GM12878 (cell line): ENCODE data around the gene ARL4D. TPM values are rescaled to one million over a fixed set of nuclear protein-coding genes. Genes with fewer than 3 reads are reported as not detected.

Source experiments
- CBFB ChIP-seq: IDR thresholded peaks from 2 replicates; pipeline ENCODE4 v1.6.1; 2016; ENCODE audit warnings: antibody characterized with exemption, low read depth
- CHD4 ChIP-seq: fragments of 200-600 bp; sonication (generic); IDR thresholded peaks from 2 replicates; pipeline ENCODE4 v1.6.1; 2016; ENCODE audit warnings: mild to moderate bottlenecking
- CUX1 ChIP-seq: IDR thresholded peaks from 2 replicates; pipeline ENCODE4 v1.6.1; 2012; ENCODE audit warnings: improper control_type of control experiment, low read depth, low read length; ENCODE audit not compliant: insufficient replicate concordance
- EED ChIP-seq: sonication (generic); IDR thresholded peaks from 2 replicates; pipeline ENCODE4 v1.6.1; 2016; ENCODE audit warnings: antibody characterized with exemption, low read depth
- EP300 ChIP-seq, 2 experiments: fragments of 150-350 bp in 1 of 2; IDR thresholded peaks; 2 replicates each; pipeline ENCODE4 v1.6.1; 2011 to 2012; ENCODE audit warnings: low read depth in 2 of 2, low read length in 2 of 2, borderline replicate concordance in 1 of 2, improper control_type of control experiment in 1 of 2, inconsistent platforms in 1 of 2; ENCODE audit not compliant: control insufficient read depth in 1 of 2
- NFYA ChIP-seq: IDR thresholded peaks from 2 replicates; pipeline ENCODE4 v1.6.1; 2011; ENCODE audit warnings: low read depth, mild to moderate bottlenecking, low read length, improper control_type of control experiment, borderline replicate concordance
- POLR2A ChIP-seq: IDR thresholded peaks from 2 replicates; pipeline ENCODE4 v1.6.1; 2011; ENCODE audit warnings: low read depth, mild to moderate bottlenecking, low read length
- POLR2AphosphoS2 ChIP-seq: IDR thresholded peaks from 2 replicates; pipeline ENCODE4 v1.6.1; 2011; ENCODE audit warnings: low read depth, mild to moderate bottlenecking, low read length, improper control_type of control experiment, moderate library complexity
- POLR2AphosphoS5 ChIP-seq: IDR thresholded peaks from 2 replicates; pipeline ENCODE4 v1.6.1; 2011; ENCODE audit warnings: mild to moderate bottlenecking, low read length, inconsistent platforms
- SMAD5 ChIP-seq: IDR thresholded peaks from 2 replicates; pipeline ENCODE4 v1.6.1; 2016; ENCODE audit warnings: antibody characterized with exemption, low read depth
- ZNF384 ChIP-seq: IDR thresholded peaks from 2 replicates; pipeline ENCODE4 v1.6.1; 2012; ENCODE audit warnings: low read depth, mild to moderate bottlenecking, low read length, improper control_type of control experiment, borderline replicate concordance
- ZNF592 ChIP-seq: fragments of 450-650 bp; IDR thresholded peaks from 2 replicates; pipeline ENCODE4 v1.6.1; 2017; ENCODE audit warnings: mild to moderate bottlenecking, moderate library complexity
- polyA plus RNA-seq, 11 experiments: library from polyadenylated mRNA; depleted of rRNA in 4 of 11; unstranded in 6 of 11; stranded (reverse) in 5 of 11; fragments of >200 nt; fragmentation: Nextera tagmentation in 4 of 11; fragmentation: Illumina TruSeq in 1 of 11; extraction: Ambion mirVana in 4 of 11; extraction: Trizol in 1 of 11; gene quantifications; 1 replicate in 1 of 11; 2 replicates in 10 of 11; pipeline versions ENCODE4 v1.2.1 to v1.2.3, GENCODE V29; 2011 to 2016; ENCODE audit warnings: inconsistent platforms in 2 of 11, missing spikeins in 2 of 11, low read depth in 1 of 11
- total RNA-seq, 4 experiments: library from RNA; depleted of rRNA in 3 of 4; stranded (reverse); fragments of >200 nt in 3 of 4; fragmentation: Illumina TruSeq in 1 of 4; extraction: Trizol in 1 of 4; gene quantifications; 2 replicates each; pipeline versions ENCODE4 v1.2.1 to v1.2.3, GENCODE V29; 2013 to 2021
- TF ChIP-seq, protein P1 (sequence below): fragments of 450-650 bp; IDR thresholded peaks from 2 replicates; pipeline ENCODE4 v1.6.1; 2017; ENCODE audit warnings: low read depth, mild to moderate bottlenecking, moderate library complexity
- TF ChIP-seq, protein P2 (sequence below): fragments of 450-650 bp; IDR thresholded peaks from 2 replicates; pipeline ENCODE4 v1.6.1; 2017; ENCODE audit warnings: mild to moderate bottlenecking, low read depth, inconsistent platforms; ENCODE audit not compliant: poor library complexity, severe bottlenecking

ARL4D gene
- total and polyA plus RNA-seq, 10 of the 15 experiments (the other 5 are each of a cell fraction or from before 2014, with no cell fraction given): 0.10 to 1.5 (median 0.75) TPM

GRCh38 chr17:43368740-43369506 lies 29.9 kb upstream of the ARL4D start (continued):
- TF ChIP-seq ZNF592: peak; percentile 41; the same call in 1 of the 2 replicates
- peak; percentile 76 for TF ChIP-seq POLR2A
- no peak; the same call in 1 of the 2 replicates for TF ChIP-seq EED
- TF ChIP-seq, protein P1, sequence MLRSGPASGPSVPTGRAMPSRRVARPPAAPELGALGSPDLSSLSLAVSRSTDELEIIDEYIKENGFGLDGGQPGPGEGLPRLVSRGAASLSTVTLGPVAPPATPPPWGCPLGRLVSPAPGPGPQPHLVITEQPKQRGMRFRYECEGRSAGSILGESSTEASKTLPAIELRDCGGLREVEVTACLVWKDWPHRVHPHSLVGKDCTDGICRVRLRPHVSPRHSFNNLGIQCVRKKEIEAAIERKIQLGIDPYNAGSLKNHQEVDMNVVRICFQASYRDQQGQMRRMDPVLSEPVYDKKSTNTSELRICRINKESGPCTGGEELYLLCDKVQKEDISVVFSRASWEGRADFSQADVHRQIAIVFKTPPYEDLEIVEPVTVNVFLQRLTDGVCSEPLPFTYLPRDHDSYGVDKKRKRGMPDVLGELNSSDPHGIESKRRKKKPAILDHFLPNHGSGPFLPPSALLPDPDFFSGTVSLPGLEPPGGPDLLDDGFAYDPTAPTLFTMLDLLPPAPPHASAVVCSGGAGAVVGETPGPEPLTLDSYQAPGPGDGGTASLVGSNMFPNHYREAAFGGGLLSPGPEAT: no peak
- TF ChIP-seq EP300 (IDR thresholded peaks at IDR 0.05; ENCODE audit: borderline replicate concordance in 1 of 2, control insufficient read depth in 1 of 2, low read depth in 2 of 2, low read length in 2 of 2): no peak
- no peak for TF ChIP-seq CUX1
- 0 out of 2 replicates have a peak, but pooled peaks have one; percentile 30 for TF ChIP-seq SMAD5
- no peak for TF ChIP-seq NFYA
- no peak for TF ChIP-seq CHD4
- TF ChIP-seq POLR2AphosphoS2: peak; percentile 52; the same call in 1 of the 2 replicates
- TF ChIP-seq ZNF384: peak; percentile 26; the same call in 1 of the 2 replicates
- peak; percentile 45; the same call in 1 of the 2 replicates for TF ChIP-seq POLR2AphosphoS5
- TF ChIP-seq, protein P2, sequence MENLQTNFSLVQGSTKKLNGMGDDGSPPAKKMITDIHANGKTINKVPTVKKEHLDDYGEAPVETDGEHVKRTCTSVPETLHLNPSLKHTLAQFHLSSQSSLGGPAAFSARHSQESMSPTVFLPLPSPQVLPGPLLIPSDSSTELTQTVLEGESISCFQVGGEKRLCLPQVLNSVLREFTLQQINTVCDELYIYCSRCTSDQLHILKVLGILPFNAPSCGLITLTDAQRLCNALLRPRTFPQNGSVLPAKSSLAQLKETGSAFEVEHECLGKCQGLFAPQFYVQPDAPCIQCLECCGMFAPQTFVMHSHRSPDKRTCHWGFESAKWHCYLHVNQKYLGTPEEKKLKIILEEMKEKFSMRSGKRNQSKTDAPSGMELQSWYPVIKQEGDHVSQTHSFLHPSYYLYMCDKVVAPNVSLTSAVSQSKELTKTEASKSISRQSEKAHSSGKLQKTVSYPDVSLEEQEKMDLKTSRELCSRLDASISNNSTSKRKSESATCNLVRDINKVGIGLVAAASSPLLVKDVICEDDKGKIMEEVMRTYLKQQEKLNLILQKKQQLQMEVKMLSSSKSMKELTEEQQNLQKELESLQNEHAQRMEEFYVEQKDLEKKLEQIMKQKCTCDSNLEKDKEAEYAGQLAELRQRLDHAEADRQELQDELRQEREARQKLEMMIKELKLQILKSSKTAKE: no peak
- no peak for TF ChIP-seq CBFB
